A549 treated with Hydrocortisone at 1 μM for 4 hours (cell line): ENCODE data around the gene KRT37. TPM values are rescaled to one million over a fixed set of nuclear protein-coding genes. Genes with fewer than 3 reads are reported as not detected.

Source experiments
- total RNA-seq: library from RNA; stranded (reverse); fragments of 200-300 nt; extraction: Qiagen RNA extraction; gene quantifications from 5 replicates; pipeline ENCODE4 v1.2.3, GENCODE V29; 2022

KRT37 gene
- total RNA-seq: not detected in 5 replicates

DNA sequence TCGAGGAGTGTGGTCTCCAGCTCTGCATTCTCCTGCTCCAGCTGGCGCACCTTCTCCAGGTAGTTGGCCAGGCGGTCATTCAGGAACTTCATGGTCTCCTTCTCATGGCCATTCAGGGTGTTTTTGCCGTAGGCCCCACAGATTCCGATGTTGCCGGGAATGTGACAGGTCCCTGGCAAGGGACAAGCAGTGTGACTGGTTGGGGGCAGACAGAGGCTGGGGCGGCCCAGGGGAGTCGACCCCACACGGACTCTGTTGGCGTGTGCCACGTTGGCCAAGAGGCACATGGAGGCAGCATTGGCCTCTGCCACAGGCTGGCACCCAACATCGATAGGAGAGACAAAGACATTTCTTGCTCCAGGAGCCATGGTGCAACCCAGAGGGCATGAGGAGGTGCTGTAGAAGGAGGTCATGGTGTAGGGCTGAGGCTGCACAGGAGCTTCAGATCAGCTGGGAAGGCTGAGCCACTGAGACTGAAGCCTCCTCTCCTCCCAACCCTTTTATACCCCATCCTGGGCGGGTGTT lies at the start of gene KRT37:
Gene KRT37, minus strand, starts transcription at position 475 of the 525 bp plus-strand sequence. Its CDS starts 62 bp downstream, at position 413.

DNA sequence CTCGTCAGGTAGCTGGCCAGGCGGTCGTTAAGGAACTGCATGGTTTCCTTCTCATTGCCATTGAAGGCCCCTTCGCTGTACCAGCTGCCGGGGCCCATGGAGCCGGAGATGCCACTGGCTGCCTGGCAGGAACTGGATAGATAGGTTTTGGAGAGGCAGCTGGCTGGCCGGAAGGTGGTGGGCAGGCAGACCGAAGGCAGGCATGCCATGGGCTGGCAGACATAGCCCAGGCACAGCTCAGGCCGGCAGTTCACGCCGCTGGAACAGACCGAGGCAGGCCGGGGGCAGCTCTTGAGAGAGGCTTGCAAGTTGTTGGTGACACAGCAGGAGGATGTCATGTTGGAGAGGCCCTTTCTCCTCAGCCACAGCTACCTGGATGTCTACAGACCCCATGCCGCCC lies 42.6 kb upstream of the KRT37 start, which contains the start of gene KRT32:
Gene KRT32, minus strand, starts transcription at position 399 of the 400 bp plus-strand sequence. Its CDS starts 61 bp downstream, at position 338.

DNA sequence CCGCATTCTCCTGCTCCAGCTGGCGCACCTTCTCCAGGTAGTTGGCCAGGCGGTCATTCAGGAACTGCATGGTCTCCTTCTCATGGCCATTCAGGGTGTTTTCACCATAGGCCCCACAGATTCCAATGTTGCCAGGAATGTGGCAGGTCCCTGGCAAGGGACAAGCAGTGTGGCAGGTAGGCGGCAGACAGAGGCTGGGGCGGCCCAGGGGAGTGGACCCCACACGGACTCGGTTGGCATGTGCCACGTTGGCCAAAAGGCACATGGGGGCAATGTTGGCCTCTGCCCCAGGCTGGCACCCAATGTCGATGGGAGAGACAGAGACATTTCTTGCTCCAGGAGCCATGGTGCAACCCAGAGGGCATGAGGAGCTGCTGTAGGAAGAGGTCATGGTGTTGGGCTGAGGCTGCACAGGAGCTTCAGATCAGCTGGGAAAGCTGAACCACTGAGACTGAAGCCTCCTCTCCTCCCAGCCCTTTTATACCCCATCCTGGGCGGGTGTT lies 16.2 kb upstream of the KRT37 start, which contains the start of gene KRT38:
Gene KRT38, minus strand, starts transcription at position 453 of the 503 bp plus-strand sequence. Its CDS starts 62 bp downstream, at position 391.

DNA sequence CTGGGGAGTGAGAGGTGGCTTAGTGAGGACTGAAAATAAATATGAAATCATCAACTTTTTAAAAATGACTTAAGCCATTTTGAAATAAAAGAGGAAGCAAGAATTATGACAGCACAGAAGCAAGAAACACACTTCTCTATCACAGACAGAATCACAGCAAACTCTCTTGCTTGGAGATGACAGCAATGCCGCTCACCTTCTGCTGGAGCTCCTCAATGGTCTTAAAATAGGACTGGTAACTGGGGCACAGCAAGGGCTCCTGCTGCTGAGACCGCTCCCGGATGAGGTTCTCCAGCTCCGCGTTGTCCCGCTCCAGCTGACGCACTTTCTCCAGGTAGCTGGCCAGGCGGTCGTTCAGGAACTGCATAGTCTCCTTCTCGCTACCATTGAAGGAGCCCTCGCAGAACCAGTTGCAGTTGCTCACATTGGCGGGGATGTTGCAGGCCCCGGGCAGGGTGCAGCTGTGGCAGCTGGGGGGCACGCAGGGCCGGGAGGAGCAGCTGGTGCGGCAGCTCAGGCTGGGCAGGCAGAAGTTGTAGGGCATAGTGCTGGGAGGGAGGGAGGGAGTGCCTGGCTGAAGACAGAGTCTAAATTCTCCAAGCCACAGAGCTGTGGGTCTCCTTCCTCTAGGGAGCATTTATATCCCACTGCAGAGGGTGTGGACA lies 27.3 kb downstream of the KRT37 start, which contains the start of gene KRT31:
Gene KRT31, minus strand, starts transcription at position 613 of the 665 bp plus-strand sequence. Its CDS starts 69 bp downstream, at position 544.

DNA sequence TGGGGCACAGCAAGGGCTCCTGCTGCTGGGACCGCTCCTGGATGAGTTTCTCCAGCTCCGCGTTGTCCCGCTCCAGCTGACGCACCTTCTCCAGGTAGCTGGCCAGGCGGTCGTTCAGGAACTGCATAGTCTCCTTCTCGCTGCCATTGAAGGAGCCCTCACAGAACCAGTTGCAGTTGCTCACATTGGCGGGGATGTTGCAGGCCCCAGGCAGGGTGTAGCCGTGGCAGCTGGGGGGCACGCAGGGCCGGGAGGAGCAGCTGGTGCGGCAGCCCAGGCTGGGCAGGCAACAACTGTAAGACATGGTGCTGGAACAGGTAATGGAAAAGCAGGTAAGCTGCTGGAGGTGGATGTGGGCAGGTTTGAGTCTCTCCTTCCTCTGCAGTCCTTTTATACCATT lies 42.4 kb downstream of the KRT37 start, which contains the start of gene KRT34:
Gene KRT34, minus strand, starts transcription at position 364 of the 400 bp plus-strand sequence. Its CDS starts 60 bp downstream, at position 304.

Other genes with a start within 250 kb of the KRT37 start
- gene KRTAP4-2, start 246.4 kb downstream of the KRT37 start, total RNA-seq: not detected in 5 replicates
- 0.10 to 0.29 TPM (median 0.16 TPM) in 3 of 5 replicates, not detected in the others for gene KRTAP4-1, start 239.7 kb downstream of the KRT37 start, total RNA-seq
- not detected in 5 replicates for gene KRTAP9-1, start 234.7 kb downstream of the KRT37 start, total RNA-seq
- gene KRTAP9-2, start 197.9 kb downstream of the KRT37 start, total RNA-seq: not detected in 5 replicates
- gene KRTAP9-3, start 192.1 kb downstream of the KRT37 start, total RNA-seq: not detected in 5 replicates
- gene KRTAP9-8, start 186.6 kb downstream of the KRT37 start, total RNA-seq: not detected in 5 replicates
- gene KRTAP9-4, start 174.9 kb downstream of the KRT37 start, total RNA-seq: not detected in 5 replicates
- not detected in 5 replicates for gene KRTAP9-9, start 169.2 kb downstream of the KRT37 start, total RNA-seq
- gene KRTAP9-6, start 159.2 kb downstream of the KRT37 start, total RNA-seq: not detected in 5 replicates
- not detected in 5 replicates for gene KRTAP9-7, start 148.9 kb downstream of the KRT37 start, total RNA-seq
- not detected in 5 replicates for gene KRTAP29-1, start 121.7 kb downstream of the KRT37 start, total RNA-seq
- gene KRTAP16-1, start 115.3 kb downstream of the KRT37 start, total RNA-seq: not detected in 5 replicates
- not detected in 5 replicates for gene KRTAP17-1, start 108.9 kb downstream of the KRT37 start, total RNA-seq
- not detected in 5 replicates for gene KRT33A, start 73.8 kb downstream of the KRT37 start, total RNA-seq
- not detected in 5 replicates for gene KRT33B, start 54.8 kb downstream of the KRT37 start, total RNA-seq
- gene KRT34, start 42.3 kb downstream of the KRT37 start, total RNA-seq: 0.22 to 0.52 TPM (median 0.46 TPM) in 5 replicates
- gene KRT31, start 27.0 kb downstream of the KRT37 start, total RNA-seq: not detected in 5 replicates
- gene KRT38, start 16.4 kb upstream of the KRT37 start, total RNA-seq: not detected in 5 replicates
- 0.05 to 0.07 TPM (median 0.06 TPM) in 3 of 5 replicates, not detected in the others for gene KRT32, start 42.8 kb upstream of the KRT37 start, total RNA-seq
- not detected in 5 replicates for gene KRT35, start 56.6 kb upstream of the KRT37 start, total RNA-seq
- not detected in 5 replicates for gene KRT36, start 65.3 kb upstream of the KRT37 start, total RNA-seq
- gene KRT13, start 81.0 kb upstream of the KRT37 start, total RNA-seq: 0.09 to 0.29 TPM (median 0.24 TPM) in 5 replicates
- gene KRT15, start 94.3 kb upstream of the KRT37 start, total RNA-seq: 2.1 to 3.9 TPM (median 3.2 TPM) in 5 replicates
- 40.6 to 55.7 TPM (median 46.2 TPM) in 5 replicates for gene KRT19, start 103.7 kb upstream of the KRT37 start, total RNA-seq
- not detected in 5 replicates for gene KRT9, start 147.5 kb upstream of the KRT37 start, total RNA-seq
- 0.08 to 0.17 TPM (median 0.13 TPM) in 4 of 5 replicates, not detected in the other for gene KRT14, start 162.3 kb upstream of the KRT37 start, total RNA-seq
- gene KRT16, start 188.2 kb upstream of the KRT37 start, total RNA-seq: 0.51 to 1.3 TPM (median 1.1 TPM) in 5 replicates
- gene KRT17, start 200.0 kb upstream of the KRT37 start, total RNA-seq: 0.54 to 1.9 TPM (median 0.78 TPM) in 5 replicates